Measurements from ENCODE around the gene MCF2L.

The MCF2L gene

DNA sequence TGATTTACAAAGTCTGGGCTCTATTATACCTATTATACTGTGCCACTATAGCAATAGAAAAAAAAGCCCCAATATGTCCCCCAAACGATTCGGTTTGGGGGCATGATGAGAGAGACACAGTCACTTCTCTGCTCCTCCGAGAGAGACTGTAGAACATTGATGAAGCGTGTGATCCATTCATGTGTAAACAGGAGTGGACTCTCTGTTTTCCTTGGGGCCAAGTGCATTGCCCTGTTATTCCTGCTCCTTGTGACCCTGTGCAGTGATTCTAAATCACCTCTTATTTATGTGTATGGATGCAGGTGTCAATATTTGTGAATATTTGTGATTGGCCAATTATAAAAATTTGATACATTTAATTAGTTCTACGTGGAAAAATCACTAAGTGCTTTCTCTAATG is 170.6 kb downstream of the MCF2L start:
- in situ Hi-C loops (cut with MboI; ENCODE audit: low sequenced_read_pairs) = no loop called here

- in situ Hi-C loops (cut with MboI; ENCODE audit: low sequenced_read_pairs) = no loop called here
Observed at GRCh38 chr13:113140677-113141600, 171.9 kb downstream of the MCF2L start.

- in situ Hi-C loops (cut with MboI; ENCODE audit: low sequenced_read_pairs) = no loop called here
Observed at GRCh38 chr13:113141601-113141970, 172.6 kb downstream of the MCF2L start.

- in situ Hi-C loops (cut with MboI; ENCODE audit: low sequenced_read_pairs) = no loop called here
Observed at GRCh38 chr13:113142876-113143275, 173.9 kb downstream of the MCF2L start.

GRCh38 chr13:113143466-113144254 is 174.6 kb downstream of the MCF2L start:
- in situ Hi-C loops (cut with MboI; ENCODE audit: low sequenced_read_pairs) = no loop called here

- in situ Hi-C loops (cut with MboI; ENCODE audit: low sequenced_read_pairs) = no loop called here
Observed at GRCh38 chr13:113144255-113144629, 175.2 kb downstream of the MCF2L start.

GRCh38 chr13:113145496-113145895 is 176.5 kb downstream of the MCF2L start:
- in situ Hi-C loops (cut with MboI; ENCODE audit: low sequenced_read_pairs) = no loop called here

DNA sequence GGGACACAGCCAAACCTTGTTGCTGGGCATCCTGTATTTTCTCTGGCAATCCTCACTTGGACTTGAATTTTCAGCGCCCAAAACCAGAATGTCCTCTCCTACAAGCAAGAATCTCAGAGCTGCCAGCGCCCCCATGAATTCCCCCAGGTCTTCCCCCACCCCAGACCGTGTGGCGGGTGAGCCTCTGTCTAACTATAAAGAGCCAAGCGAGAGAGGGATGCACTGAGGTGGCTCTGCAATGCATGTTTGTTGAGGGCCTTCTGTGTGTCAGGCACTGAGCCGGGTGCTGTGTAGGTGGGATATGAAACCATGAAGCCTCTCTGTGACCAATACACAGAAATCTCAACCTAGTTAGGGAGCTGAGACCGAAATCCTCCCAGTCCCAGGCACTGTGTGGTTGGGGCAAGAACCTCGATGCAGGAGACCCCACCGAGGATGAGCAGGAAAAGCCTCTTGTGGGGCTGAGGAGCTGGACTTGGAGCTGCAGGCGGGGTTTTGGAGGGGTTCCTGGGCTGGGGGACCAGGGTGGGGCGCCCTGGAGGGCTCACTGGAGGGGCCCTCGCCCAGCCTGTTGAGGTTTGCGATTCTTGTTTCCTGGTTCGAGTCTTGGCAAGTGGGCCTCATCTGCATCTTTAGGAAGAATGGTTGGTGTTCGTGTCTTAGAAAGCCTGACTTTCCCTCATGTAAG is 177.0 kb downstream of the MCF2L start:
- in situ Hi-C loops (cut with MboI; ENCODE audit: low sequenced_read_pairs) = no loop called here

DNA sequence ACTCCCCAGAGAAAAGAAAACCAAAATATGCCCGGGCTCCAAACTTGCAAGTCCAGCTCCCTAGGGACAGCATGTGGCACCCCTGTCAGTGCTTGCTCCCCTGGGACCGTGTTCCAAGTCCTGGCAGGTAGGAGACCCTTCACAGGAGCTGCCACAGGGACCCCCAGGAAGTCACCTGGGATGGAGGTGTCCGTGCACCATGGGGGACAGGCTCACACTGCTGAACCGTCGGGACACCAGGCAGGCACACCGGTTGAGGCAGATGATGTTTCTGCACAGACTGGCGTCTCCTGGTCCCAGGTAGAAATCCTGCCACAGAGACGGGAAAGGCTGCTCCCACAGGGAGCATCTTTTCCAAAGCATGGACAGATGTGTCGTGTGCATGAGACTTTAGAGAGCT is 177.7 kb downstream of the MCF2L start:
- in situ Hi-C loops (cut with MboI; ENCODE audit: low sequenced_read_pairs) = no loop called here

- in situ Hi-C loops (cut with MboI; ENCODE audit: low sequenced_read_pairs) = no loop called here
Observed at GRCh38 chr13:113147206-113147605, 178.2 kb downstream of the MCF2L start.

DNA sequence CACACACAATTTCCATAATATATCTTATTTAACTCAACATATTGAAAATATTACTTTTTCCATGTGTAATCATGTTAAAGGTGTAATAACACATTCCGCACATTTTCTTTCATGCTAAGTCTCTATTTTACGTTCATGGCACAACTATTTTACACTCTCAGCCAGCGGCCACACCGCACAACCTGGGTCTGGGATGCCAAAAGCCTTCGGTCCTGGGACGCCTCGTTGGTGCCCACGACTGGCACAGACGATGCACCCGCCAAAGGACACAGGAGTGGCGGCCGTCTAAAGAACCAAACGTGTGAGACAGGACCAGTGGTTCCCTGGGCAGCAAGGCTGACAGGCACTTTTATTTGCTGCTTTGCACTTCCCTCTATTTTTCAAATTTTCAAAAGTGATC is 179.4 kb downstream of the MCF2L start:
- in situ Hi-C loops (cut with MboI; ENCODE audit: low sequenced_read_pairs) = no loop called here

DNA sequence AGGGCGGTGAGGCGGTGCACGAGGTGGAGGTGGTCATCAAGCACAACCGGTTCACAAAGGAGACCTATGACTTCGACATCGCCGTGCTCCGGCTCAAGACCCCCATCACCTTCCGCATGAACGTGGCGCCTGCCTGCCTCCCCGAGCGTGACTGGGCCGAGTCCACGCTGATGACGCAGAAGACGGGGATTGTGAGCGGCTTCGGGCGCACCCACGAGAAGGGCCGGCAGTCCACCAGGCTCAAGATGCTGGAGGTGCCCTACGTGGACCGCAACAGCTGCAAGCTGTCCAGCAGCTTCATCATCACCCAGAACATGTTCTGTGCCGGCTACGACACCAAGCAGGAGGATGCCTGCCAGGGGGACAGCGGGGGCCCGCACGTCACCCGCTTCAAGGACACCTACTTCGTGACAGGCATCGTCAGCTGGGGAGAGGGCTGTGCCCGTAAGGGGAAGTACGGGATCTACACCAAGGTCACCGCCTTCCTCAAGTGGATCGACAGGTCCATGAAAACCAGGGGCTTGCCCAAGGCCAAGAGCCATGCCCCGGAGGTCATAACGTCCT is 180.0 kb downstream of the MCF2L start:
- in situ Hi-C loops (cut with MboI; ENCODE audit: low sequenced_read_pairs) = no loop called here
